GM19043 (cell line): ENCODE measurements around the gene ERGIC2.
"Not testable (repeated sequence)": the region's sequence is repeated elsewhere in the genome, so short reads cannot be mapped to it uniquely, and the experiment has no call there.

ENCODE experiments used
- ATAC-seq: cut with Tn5 transposase; IDR thresholded peaks from one replicate; pipeline ENCODE4 v1.9.1; 2021; ENCODE audit warnings: low read depth; ENCODE audit not compliant: unreplicated experiment

Gene ERGIC2

GRCh38 chr12:29306682-29307081 is 74.3 kb downstream of the ERGIC2 start:
- no peak for ATAC-seq

GRCh38 chr12:29306266-29306665 is 74.7 kb downstream of the ERGIC2 start:
- no peak for ATAC-seq

- no peak for ATAC-seq
Observed at GRCh38 chr12:29304388-29304787, 76.6 kb downstream of the ERGIC2 start.

GRCh38 chr12:29301114-29301513 is 79.9 kb downstream of the ERGIC2 start:
- ATAC-seq = no peak

- no peak for ATAC-seq
Observed at GRCh38 chr12:29299633-29300032, 81.3 kb downstream of the ERGIC2 start.

GRCh38 chr12:29291226-29291625 is 89.7 kb downstream of the ERGIC2 start:
- no peak for ATAC-seq

GRCh38 chr12:29290475-29290874 is 90.5 kb downstream of the ERGIC2 start:
- not testable (repeated sequence) for ATAC-seq

- no peak for ATAC-seq
Observed at GRCh38 chr12:29288031-29288430, 92.9 kb downstream of the ERGIC2 start.

GRCh38 chr12:29287622-29288021 is 93.3 kb downstream of the ERGIC2 start:
- ATAC-seq = no peak
